GM12878 (cell line): Measurements from ENCODE around the gene TRIP6. TPM values are rescaled to one million over a fixed set of nuclear protein-coding genes. Genes with fewer than 3 reads are reported as not detected.
A peak's percentile ranks its signal among the peaks of the same experiment; 100 is the strongest.

Experiments
- BMI1 ChIP-seq: fragments of 450-650 bp; IDR thresholded peaks from 2 replicates; pipeline ENCODE4 v1.6.1; 2016; ENCODE audit warnings: mild to moderate bottlenecking, moderate library complexity, borderline replicate concordance
- CEBPZ ChIP-seq: fragments of 150-350 bp; IDR thresholded peaks from 2 replicates; pipeline ENCODE4 v1.6.1; 2016; ENCODE audit warnings: low read depth, low read length
- CREB1 ChIP-seq: IDR thresholded peaks from 2 replicates; pipeline ENCODE4 v1.6.1; 2012; ENCODE audit warnings: low read depth, mild to moderate bottlenecking, inconsistent platforms
- EZH2 ChIP-seq: IDR thresholded peaks from 2 replicates; pipeline ENCODE4 v1.6.1; 2012; ENCODE audit warnings: low read depth, mild to moderate bottlenecking, control low read depth, inconsistent platforms, low read length, borderline replicate concordance; ENCODE audit not compliant: control insufficient read depth
- HDAC6 ChIP-seq: fragments of 200-600 bp; sonication (generic); IDR thresholded peaks from one replicate; pipeline ENCODE4 v1.8.0; 2017; ENCODE audit warnings: antibody characterized with exemption; ENCODE audit not compliant: unreplicated experiment
- HDGF ChIP-seq: fragments of 450-650 bp; IDR thresholded peaks from 2 replicates; pipeline ENCODE4 v1.6.1; 2016; ENCODE audit warnings: antibody characterized with exemption
- IRF3 ChIP-seq: fragments of 450-650 bp; IDR thresholded peaks from 2 replicates; pipeline ENCODE4 v1.6.1; 2014; ENCODE audit warnings: mild to moderate bottlenecking
- JUNB ChIP-seq: IDR thresholded peaks from 2 replicates; pipeline ENCODE4 v1.6.1; 2016; ENCODE audit warnings: antibody characterized with exemption, mild to moderate bottlenecking
- JUND ChIP-seq: IDR thresholded peaks from 2 replicates; pipeline ENCODE4 v1.6.1; 2012; ENCODE audit warnings: low read depth, mild to moderate bottlenecking, low read length, improper control_type of control experiment, moderate library complexity
- KLF5 ChIP-seq: fragments of 450-650 bp; IDR thresholded peaks from 2 replicates; pipeline ENCODE4 v1.6.1; 2014; ENCODE audit warnings: mild to moderate bottlenecking; ENCODE audit not compliant: partially characterized antibody
- NFIC ChIP-seq: IDR thresholded peaks from 2 replicates; pipeline ENCODE4 v1.6.1; 2012; ENCODE audit warnings: low read depth, mild to moderate bottlenecking, inconsistent platforms, low read length, moderate library complexity
- NR2F1 ChIP-seq: fragments of 450-650 bp; conservative IDR thresholded peaks from 2 replicates; pipeline ENCODE4 v1.6.1; 2017; ENCODE audit warnings: mild to moderate bottlenecking
- POLR2AphosphoS5 ChIP-seq: IDR thresholded peaks from 2 replicates; pipeline ENCODE4 v1.6.1; 2011; ENCODE audit warnings: mild to moderate bottlenecking, low read length, inconsistent platforms
- POU2F2 ChIP-seq: IDR thresholded peaks from 3 replicates; pipeline ENCODE4 v1.6.1; 2011; ENCODE audit warnings: low read depth, mild to moderate bottlenecking, low read length, borderline replicate concordance
- RFX5 ChIP-seq: IDR thresholded peaks from 2 replicates; pipeline ENCODE4 v1.6.1; 2011; ENCODE audit warnings: low read depth, low read length, improper control_type of control experiment
- SMAD5 ChIP-seq: IDR thresholded peaks from 2 replicates; pipeline ENCODE4 v1.6.1; 2016; ENCODE audit warnings: antibody characterized with exemption, low read depth
- SP1 ChIP-seq: IDR thresholded peaks from one replicate; pipeline ENCODE4 v1.6.1; 2011; ENCODE audit warnings: low read depth, low read length
- SUPT20H ChIP-seq: IDR thresholded peaks from 2 replicates; pipeline ENCODE4 v1.6.1; 2011; ENCODE audit warnings: low read depth, mild to moderate bottlenecking, low read length, moderate library complexity, borderline replicate concordance; ENCODE audit not compliant: control insufficient read depth
- USF1 ChIP-seq: IDR thresholded peaks from 2 replicates; pipeline ENCODE4 v1.6.1; 2011; ENCODE audit warnings: borderline replicate concordance, low read depth, mild to moderate bottlenecking, moderate library complexity, mixed read lengths, low read length; ENCODE audit not compliant: insufficient read depth; ENCODE audit errors: extremely low read length
- USF2 ChIP-seq: IDR thresholded peaks from 2 replicates; pipeline ENCODE4 v1.6.1; 2011; ENCODE audit warnings: low read depth, low read length, improper control_type of control experiment, borderline replicate concordance
- ZNF274 ChIP-seq: IDR thresholded peaks from one replicate; pipeline ENCODE4 v1.8.0; 2011; ENCODE audit not compliant: insufficient read length, insufficient read depth
- polyA plus RNA-seq, 11 experiments: library from polyadenylated mRNA; depleted of rRNA in 4 of 11; unstranded in 6 of 11; stranded (reverse) in 5 of 11; fragments of >200 nt; fragmentation: Nextera tagmentation in 4 of 11; fragmentation: Illumina TruSeq in 1 of 11; extraction: Ambion mirVana in 4 of 11; extraction: Trizol in 1 of 11; gene quantifications; 1 replicate in 1 of 11; 2 replicates in 10 of 11; pipeline versions ENCODE4 v1.2.1 to v1.2.3, GENCODE V29; 2011 to 2016; ENCODE audit warnings: inconsistent platforms in 2 of 11, missing spikeins in 2 of 11, low read depth in 1 of 11
- total RNA-seq, 4 experiments: library from RNA; depleted of rRNA in 3 of 4; stranded (reverse); fragments of >200 nt in 3 of 4; fragmentation: Illumina TruSeq in 1 of 4; extraction: Trizol in 1 of 4; gene quantifications; 2 replicates each; pipeline versions ENCODE4 v1.2.1 to v1.2.3, GENCODE V29; 2013 to 2021

Gene TRIP6
- total and polyA plus RNA-seq, 10 of the 15 experiments (the other 5 are each of a cell fraction or from before 2014, with no cell fraction given), result 2.5 to 47.4 (median 25.5) TPM

DNA sequence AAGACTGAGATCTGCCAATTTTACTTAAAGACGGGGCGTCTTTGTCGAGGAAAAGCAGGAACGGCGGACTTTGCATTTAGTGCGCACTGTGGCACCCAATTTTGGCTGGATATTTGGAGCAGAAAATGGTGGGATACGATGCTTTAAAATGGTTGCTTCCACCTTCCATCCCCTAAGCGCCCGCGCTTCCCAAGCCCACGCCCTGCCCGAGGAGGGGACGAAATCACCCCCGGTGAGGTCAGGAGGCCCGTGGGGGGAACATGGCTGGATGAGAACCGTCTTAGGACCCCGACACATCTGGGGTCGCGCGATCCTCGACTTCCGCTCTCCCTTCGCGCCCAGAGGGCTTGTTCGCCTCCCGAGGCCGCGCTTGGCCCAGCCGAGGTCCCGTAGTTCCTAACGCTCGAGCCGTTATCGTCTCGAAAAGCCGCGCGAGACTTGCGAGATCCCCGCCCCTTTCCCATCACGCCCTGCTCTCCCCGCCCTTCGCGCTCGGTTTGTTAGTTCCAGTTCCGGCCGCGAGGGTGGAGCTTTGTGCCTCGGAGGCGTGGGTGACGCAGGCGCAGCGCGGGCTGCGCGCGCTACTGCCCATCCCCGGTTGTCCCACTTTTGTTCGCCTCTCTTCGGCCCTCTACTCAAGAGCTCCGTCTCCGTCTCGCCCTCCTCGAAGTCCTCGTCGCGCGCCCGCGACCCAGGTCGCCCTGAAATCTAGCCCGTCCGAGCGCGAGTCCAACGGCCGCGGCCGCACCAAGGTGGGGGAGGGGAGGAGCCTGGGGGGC is 7.6 kb downstream of the TRIP6 start, which contains the start of gene SRRT (continued):
- TF ChIP-seq NR2F1 (peak; percentile 54), NFIC (no peak), POLR2AphosphoS5 (peak; percentile 96), USF2 (no peak; the same call in 1 of the 2 replicates), IRF3 (peak; percentile 6; the same call in 1 of the 2 replicates), USF1 (no peak), HDGF (peak; percentile 92), SMAD5 (peak; percentile 85), HDAC6 (no peak), JUNB (no peak), KLF5 (peak; percentile 68), CREB1 (peak; percentile 58), ZNF274 (no peak), JUND (no peak), POU2F2 (peak; percentile 89; the same call in 2 of the 3 replicates), BMI1 (no peak), SUPT20H (no peak), CEBPZ (no peak), EZH2 (no peak), SP1 (peak; percentile 76), RFX5 (no peak)
